GM21529 (cell line): ENCODE measurements around the gene OTUB2.

Experiments
- ATAC-seq: cut with Tn5 transposase; IDR thresholded peaks from one replicate; pipeline ENCODE4 v1.9.1; 2021; ENCODE audit not compliant: unreplicated experiment

The OTUB2 gene

DNA sequence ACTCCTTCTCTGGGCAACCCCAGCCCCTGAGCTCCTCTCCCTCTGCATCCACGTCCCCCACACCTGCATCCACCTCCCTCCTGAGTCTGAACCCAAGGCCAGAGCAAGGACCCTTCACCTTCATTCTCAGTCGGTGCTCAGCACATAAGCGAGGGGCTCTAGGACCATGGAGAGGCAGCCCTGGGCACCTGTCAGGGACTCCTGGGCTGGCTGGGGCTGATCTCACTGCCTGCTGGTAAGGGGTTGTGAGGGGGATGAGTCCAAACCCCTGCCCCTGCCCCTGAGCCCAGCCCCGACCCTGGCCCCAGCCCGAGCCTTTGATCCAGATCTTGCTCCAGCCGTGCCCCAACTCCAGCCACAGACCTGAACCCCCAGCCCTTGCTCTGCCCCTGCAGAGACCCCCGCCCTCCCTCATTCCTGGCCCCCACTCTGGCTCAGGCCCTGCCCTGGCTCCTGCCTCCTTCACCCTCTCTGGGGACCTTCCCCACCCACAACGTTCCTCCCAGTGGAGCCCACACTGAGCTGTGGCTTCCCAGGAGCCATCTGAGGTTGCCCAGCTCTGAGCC is 29.9 kb upstream of the OTUB2 start:
- no peak for ATAC-seq

DNA sequence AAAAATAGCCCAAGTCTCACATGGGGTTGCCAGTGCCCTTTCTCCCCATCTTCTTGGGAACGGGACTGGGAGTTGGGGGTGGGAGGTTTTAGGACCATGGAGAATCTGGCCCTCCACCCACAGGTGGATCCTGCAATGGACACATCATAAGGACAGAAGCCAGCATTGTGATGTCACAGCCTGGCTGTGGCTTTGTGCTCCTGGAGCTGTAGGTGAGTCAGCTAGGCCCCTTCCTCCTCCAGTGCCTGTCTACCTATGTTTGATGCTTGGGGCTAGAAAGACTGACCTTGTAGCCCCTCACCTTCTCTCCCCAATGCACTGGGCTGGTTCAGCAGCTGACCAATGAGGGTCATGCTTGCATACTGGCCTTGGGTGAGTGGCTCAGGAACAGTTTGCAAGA is 29.1 kb upstream of the OTUB2 start, which contains the start of gene CCDC197:
Gene CCDC197, plus strand, starts transcription at position 220 of the 400 bp plus-strand sequence. CDS start 831 bp downstream, outside the sequence.
- no peak for ATAC-seq

DNA sequence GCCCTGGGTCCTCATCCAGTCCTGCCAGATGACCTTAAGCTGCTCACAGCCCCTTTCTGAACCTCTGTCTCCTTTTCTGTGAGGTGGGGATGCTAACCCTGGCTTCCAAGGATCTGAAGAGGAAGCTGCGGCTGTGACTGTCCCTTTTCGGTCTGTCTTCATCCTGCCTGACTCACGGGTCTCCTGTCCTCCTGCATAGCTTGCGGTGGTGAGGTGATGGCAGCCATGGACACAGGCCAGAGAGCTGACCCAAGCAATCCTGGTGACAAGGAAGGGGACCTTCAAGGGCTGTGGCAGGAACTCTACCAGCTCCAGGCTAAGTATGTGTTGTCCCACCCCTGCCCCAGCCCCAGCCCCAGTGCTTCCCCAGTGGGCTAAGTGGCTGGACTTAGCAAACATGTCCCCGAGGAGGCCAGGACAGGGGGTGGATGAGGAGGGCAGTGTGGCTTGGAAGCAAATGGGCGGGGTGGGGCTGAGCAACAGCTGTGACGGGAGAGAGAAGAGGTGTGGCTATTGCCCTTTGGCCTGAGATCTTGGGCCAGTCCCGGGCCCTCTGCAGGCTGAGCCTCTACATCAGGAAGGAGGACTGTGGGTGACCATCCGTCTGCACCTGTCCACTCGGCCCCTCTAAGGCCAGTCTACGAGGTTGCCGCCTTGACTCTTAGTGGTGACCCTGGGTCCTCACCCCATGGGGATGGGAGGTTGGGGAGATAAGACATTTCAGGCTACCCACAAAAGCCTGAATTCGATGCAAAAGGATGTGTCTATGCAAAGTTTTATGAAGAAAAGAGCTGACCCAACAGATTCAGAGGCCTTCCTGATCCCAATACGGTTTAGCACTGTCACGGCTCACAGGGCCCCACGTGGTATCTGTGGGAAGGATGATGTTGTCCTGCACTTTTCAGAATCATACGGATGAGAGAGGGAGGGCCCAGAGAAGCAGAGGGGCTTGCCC is 27.9 kb upstream of the OTUB2 start:
- no peak for ATAC-seq

DNA sequence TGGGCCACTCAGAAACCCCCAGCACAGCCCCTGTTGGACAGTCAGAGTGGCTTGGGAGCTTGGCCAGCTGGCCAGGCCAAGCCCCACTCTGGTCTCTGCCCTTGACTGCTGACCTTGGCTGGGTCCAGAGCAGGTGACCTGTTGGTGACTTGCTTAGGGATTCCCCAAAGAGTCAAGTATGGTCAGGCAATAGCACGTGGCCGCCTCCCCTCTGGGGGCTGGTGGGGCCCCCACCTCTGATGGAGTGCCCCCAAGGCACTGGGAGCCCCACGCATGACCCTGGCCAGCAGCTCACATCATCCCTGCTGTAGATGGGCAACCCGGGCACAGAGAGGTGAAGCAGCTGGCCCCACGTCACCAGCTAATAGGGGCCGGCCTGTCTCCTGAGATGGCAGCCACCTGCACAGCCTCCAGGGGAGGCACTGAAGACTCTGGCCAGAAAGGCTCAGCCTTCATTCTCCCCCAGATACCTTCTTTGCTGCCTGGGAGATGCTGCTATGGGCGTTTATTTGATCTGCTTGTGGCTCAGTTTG is 27.2 kb upstream of the OTUB2 start:
- no peak for ATAC-seq

DNA sequence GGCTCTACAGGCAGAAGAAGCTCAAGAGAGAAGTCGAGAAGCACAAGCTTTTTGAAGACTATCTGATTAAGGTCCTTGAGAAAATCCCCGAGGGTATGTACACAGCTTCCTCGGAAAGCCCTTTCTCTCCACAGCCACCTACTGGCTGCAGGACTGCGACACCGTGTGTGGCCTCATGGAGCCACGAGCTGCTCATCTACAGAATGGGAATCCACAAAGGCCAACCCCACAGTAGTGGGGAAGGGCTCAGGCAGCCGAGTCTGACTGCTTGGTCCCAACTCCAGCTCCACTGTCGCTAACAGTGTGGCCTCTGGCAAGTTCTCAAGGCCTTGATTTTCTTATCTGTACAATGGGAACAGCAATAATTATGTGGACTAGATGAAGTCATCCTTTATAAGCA is 26.6 kb upstream of the OTUB2 start:
- ATAC-seq: no peak

DNA sequence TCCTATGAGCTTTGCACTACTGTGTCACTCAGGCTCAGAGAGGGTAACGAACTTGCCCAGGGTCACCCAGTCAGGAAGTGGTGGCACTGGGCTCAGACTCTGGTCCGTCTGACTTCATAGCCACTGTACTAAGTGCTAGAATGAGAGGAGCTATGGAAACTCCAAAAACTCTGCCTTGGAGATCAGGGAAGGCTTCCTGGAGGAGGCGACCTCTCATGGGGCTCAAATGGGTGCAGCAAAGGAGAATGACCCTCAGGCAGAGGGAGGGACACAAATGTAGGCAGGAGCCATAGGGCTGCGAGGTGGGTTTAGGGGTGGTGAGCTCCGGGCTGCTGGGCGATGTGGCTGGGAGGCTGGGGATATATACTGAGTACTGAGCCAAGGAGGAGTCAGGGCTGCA is 25.9 kb upstream of the OTUB2 start:
- ATAC-seq: no peak

DNA sequence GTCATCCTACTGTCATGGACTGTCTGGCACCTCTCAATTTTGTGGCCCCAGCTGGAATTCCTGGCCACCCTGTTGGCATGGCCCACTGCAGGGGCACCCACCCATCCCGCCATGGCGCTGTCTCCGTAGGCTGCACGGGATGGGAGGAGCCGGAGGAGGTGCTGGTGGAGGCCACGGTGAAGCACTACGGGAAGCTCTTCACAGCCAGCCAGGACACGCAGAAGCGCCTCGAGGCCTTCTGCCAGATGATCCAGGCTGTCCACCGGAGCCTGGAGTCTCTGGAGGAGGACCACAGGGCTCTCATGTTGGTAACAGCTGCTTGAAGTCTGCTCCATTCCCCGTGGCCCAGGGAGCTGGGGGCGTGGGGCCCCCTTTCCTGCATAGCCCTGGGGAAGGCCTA is 25.1 kb upstream of the OTUB2 start:
- ATAC-seq: no peak

DNA sequence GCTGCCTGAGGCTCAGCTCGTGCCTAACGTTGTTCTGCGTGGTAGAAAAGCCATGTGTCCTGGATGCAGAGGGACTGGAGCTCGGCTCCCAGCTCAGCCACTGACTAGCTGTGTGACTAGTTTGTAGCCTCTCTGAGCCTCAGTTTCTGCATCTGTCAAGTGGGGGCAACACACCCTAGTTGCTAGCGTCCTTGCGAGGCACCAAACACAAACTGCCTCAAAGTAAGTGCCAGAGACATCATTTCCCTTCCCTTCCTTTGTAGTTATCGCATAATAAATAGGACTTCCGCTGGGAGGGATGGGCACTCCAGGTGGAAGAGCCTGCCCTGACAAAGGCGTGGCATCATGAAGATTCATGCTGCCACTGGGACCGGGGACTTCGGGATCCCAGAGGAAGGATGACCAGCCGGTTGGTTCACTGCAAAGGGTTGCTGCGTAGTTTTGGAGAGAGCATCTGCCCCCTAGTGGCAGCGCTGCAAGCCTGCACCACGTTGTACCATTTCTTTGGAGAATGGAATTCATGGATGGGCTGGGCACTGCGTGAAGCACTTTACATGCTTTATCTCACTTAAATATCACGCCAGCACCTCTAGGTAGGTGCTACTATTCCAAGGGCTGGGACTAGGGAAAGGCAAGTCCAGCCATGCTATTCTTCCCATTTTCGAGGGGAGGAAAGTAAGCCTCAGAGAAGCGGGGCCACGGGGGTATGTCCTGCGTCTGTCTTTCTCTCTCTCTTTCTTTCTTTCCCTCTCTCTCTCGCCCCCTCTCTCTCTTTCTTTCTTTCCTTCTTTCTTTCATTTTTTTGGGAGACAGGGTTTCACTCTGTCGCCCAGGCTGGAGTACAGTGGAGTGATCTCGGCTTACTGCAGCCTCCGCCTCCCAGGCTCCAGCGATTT is 24.4 kb upstream of the OTUB2 start:
- peak; percentile 63 for ATAC-seq

GRCh38 chr14:94003397-94003796 is 22.7 kb upstream of the OTUB2 start:
- ATAC-seq: no peak

- no peak for ATAC-seq
These were observed 22.1 kb upstream of the OTUB2 start for GRCh38 chr14:94004015-94004414.

- no peak for ATAC-seq
These were observed 20.6 kb upstream of the OTUB2 start for GRCh38 chr14:94005324-94006073.

- no peak for ATAC-seq
These were observed 17.9 kb upstream of the OTUB2 start for GRCh38 chr14:94008234-94008633.

DNA sequence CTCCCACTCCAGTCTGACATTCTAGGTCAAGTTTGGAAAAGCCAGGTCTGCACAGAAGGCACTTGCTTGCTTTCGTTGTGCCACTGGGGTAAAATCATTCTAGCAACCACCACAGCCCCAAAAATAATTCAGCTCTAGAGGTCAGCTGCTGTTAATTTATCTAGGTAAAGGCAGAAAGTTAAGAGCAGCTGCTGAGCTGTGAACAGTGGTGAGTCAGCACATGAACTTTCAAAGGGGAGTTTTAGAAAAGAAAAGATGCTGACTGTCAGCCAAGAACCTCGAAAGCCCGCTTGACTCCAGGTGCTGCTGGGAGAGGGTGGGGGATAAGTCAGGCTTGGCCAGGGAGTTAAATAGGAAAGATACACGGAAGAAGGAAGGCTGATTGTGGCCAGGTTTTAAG is 16.4 kb upstream of the OTUB2 start:
- ATAC-seq: peak; percentile 62

DNA sequence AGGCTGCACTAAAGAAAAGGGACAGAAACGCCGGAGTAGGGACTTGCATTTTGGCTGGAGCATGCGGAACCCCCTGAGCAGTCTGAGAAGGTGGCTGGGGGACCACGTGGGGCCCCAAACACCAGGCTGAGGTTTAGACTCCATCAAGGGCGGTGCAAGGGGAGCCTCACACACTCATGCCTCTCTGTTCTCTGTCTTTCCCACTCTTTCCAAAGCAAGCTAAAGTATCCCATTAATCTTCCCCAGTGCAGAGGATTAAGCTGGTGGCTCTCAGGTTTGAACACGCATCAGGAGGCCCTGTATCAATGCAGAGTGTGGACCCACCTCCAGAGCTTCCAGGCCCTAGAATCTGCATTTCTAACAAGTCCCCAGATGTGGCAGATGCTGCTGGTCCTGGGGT is 15.5 kb upstream of the OTUB2 start:
- ATAC-seq: no peak

- peak; percentile 58 for ATAC-seq
These were observed 14.3 kb upstream of the OTUB2 start for GRCh38 chr14:94011795-94012194.

GRCh38 chr14:94014382-94014781 is 11.8 kb upstream of the OTUB2 start:
- no peak for ATAC-seq

GRCh38 chr14:94015223-94015622 is 10.9 kb upstream of the OTUB2 start:
- no peak for ATAC-seq

DNA sequence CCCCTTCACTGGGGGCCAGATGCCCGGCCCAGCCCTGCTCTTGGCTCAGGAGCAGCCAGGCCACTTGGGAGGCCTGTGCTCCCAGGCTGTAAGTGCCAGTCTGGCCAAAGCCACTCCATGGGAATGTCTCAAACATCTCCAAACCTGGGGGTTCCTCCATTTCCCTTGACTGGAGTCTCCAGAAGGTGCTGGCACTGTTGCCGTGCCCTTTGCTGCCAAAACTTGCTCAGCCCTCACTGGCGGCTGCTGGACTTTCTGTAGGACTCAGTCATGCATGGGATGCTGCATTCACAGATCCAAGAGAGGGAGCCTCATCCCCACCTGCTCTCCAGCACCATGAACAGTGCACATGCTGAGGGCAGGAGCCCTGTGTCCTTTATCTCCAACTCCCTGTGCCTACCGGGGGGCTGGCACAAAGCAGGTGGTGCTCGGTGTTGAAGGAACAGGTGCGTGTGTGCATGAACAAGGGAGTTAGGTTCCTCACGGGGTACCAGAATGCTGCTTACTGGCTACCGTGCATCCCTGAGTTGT is 9.6 kb upstream of the OTUB2 start:
- no peak for ATAC-seq

- ATAC-seq: no peak
These were observed 7.8 kb upstream of the OTUB2 start for GRCh38 chr14:94018308-94018707.

GRCh38 chr14:94019329-94019728 is 6.8 kb upstream of the OTUB2 start:
- ATAC-seq: no peak
